Uterus (tissue), 2 donors: ENCODE data around the gene KCNH4.

Experiments
- CTCF ChIP-seq, 4 experiments: fragments of 200-600 bp in 2 of 4; fragments of 450-650 bp in 2 of 4; sonication (generic) in 2 of 4; IDR thresholded peaks; one replicate each; pipeline ENCODE4 v1.5.1; 2016 to 2019; ENCODE audit warnings: antibody characterized with exemption in 4 of 4, mild to moderate bottlenecking in 2 of 4, moderate library complexity in 1 of 4
- POLR2A ChIP-seq, 2 donors: fragments of 450-650 bp; IDR thresholded peaks; one replicate each; pipeline ENCODE4 v1.6.1; 2016; ENCODE audit warnings: antibody characterized with exemption in 2 of 2, mild to moderate bottlenecking in 1 of 2, moderate library complexity in 1 of 2

GRCh38 chr17:42230225-42230624, 49.3 kb upstream of the KCNH4 start:
- TF ChIP-seq CTCF (IDR thresholded peaks at IDR 0.05) = no peak
- TF ChIP-seq POLR2A (IDR thresholded peaks at IDR 0.05) = no peak
